H1 (cell line): ENCODE measurements around the gene PLAC1. TPM values are rescaled to one million over a fixed set of nuclear protein-coding genes. Genes with fewer than 3 reads are reported as not detected.

Experiments used
- CTCF ChIA-PET: fragments of 300-600 bp; sonication (Branson Sonifier 250); formaldehyde crosslinking; loops from one replicate; lab custom pipeline; 2021; ENCODE audit not compliant: partially characterized antibody; lab: Charles Lee
- POLR2A ChIA-PET: fragments of 300-600 bp; sonication (Branson Sonifier 250); formaldehyde crosslinking; loops from one replicate; lab custom pipeline; 2021; ENCODE audit warnings: inconsistent platforms; ENCODE audit not compliant: partially characterized antibody; lab: Charles Lee
- DNase-seq, 2 experiments: peaks; one replicate each; pipeline versions ENCODE4 v3.0.0 to v3.0.0-alpha.2; 2010 to 2022; ENCODE audit warnings: low spot score in 2 of 2, low read depth in 1 of 2, mixed read lengths in 1 of 2
- FAIRE-seq: peaks from 2 replicates; lab custom pipeline; 2011; peaks lifted over from hg19 to GRCh38; lab: Jason Lieb, UNC
- H2AFZ ChIP-seq: 2 replicates; pipeline ENCODE4 v1.8.1; 2012; ENCODE audit warnings: low read length, inconsistent platforms
- H2AK5ac ChIP-seq: 2 replicates; pipeline ENCODE4 v1.6.1; 2013; ENCODE audit warnings: low read depth, low read length
- H2BK120ac ChIP-seq: replicated peaks from 2 replicates; pipeline ENCODE3; 2013; ENCODE audit warnings: low read depth, low read length, inconsistent platforms
- H2BK12ac ChIP-seq: 2 replicates; pipeline ENCODE4 v1.6.1; 2013; ENCODE audit warnings: low read depth, low read length
- H2BK15ac ChIP-seq: 2 replicates; pipeline ENCODE4 v1.6.1; 2013; ENCODE audit warnings: low read length
- H2BK20ac ChIP-seq: 2 replicates; pipeline ENCODE4 v1.6.1; 2013; ENCODE audit warnings: low read length
- H2BK5ac ChIP-seq: 2 replicates; pipeline ENCODE4 v1.6.1; 2013; ENCODE audit warnings: low read depth, low read length
- H3K14ac ChIP-seq: 2 replicates; pipeline ENCODE4 v1.6.1; 2013; ENCODE audit warnings: inconsistent platforms; ENCODE audit not compliant: insufficient read length
- H3K18ac ChIP-seq: 2 replicates; pipeline ENCODE4 v1.6.1; 2013; ENCODE audit warnings: low read length; ENCODE audit errors: extremely low read depth
- H3K23ac ChIP-seq: 2 replicates; pipeline ENCODE4 v1.6.1; 2013; ENCODE audit warnings: inconsistent platforms; ENCODE audit not compliant: insufficient read length
- H3K23me2 ChIP-seq: 2 replicates; pipeline ENCODE4 v1.6.1; 2013; ENCODE audit warnings: low read depth, low read length
- H3K27ac ChIP-seq: 2 replicates; pipeline ENCODE4 v1.6.1; 2011; ENCODE audit warnings: low read depth, low read length, inconsistent platforms
- H3K27me3 ChIP-seq, 4 experiments: replicated peaks in 1 of 4; 1 replicate in 1 of 4; 2 replicates in 3 of 4; pipeline versions ENCODE4 v1.6.1 to v1.8.1; 2011 to 2013; ENCODE audit warnings: low read length in 3 of 4, mild to moderate bottlenecking in 3 of 4, inconsistent platforms in 2 of 4, mixed read lengths in 2 of 4, moderate library complexity in 1 of 4; ENCODE audit not compliant: control insufficient read depth in 3 of 4, insufficient read depth in 3 of 4; ENCODE audit errors: extremely low read depth in 1 of 4
- H3K36me3 ChIP-seq, 4 experiments: 2 replicates each; pipeline versions ENCODE4 v1.6.1 to v1.8.1; 2011 to 2013; ENCODE audit warnings: mild to moderate bottlenecking in 4 of 4, low read length in 3 of 4, moderate library complexity in 2 of 4, control low read depth in 1 of 4, inconsistent platforms in 1 of 4; ENCODE audit not compliant: insufficient read depth in 4 of 4, control insufficient read depth in 2 of 4
- H3K4ac ChIP-seq: replicated peaks from 2 replicates; pipeline ENCODE3; 2013; ENCODE audit warnings: low read length, low read depth, mixed read lengths, inconsistent platforms; ENCODE audit not compliant: insufficient read length
- H3K4me1 ChIP-seq, 4 experiments: replicated peaks in 1 of 4; 1 replicate in 1 of 4; 2 replicates in 3 of 4; pipeline versions ENCODE4 v1.6.1 to v1.8.1; 2011 to 2013; ENCODE audit warnings: low read length in 3 of 4, inconsistent platforms in 2 of 4, mixed read lengths in 1 of 4; ENCODE audit not compliant: insufficient read depth in 4 of 4, control insufficient read depth in 3 of 4
- H3K4me2 ChIP-seq, 2 experiments: 2 replicates each; pipeline versions ENCODE4 v1.6.1 to v1.8.1; 2011 to 2013; ENCODE audit warnings: low read depth in 2 of 2, low read length in 2 of 2, control low read depth in 1 of 2, inconsistent platforms in 1 of 2, mild to moderate bottlenecking in 1 of 2; ENCODE audit not compliant: insufficient read depth in 1 of 2
- H3K4me3 ChIP-seq, 4 experiments: fragments of 200-600, 300-600 bp in 1 of 4; sonication (generic), shearing (Covaris generic), sonication (Bioruptor Twin) in 1 of 4; 2 replicates each; pipeline versions ENCODE4 v1.5.1 to v1.8.1; 2011 to 2016; ENCODE audit warnings: low read length in 4 of 4, low read depth in 3 of 4, control low read depth in 2 of 4, inconsistent platforms in 2 of 4, mild to moderate bottlenecking in 2 of 4, mixed read lengths in 1 of 4, moderate library complexity in 1 of 4; ENCODE audit not compliant: insufficient read depth in 2 of 4; ENCODE audit errors: extremely low read depth in 1 of 4
- H3K56ac ChIP-seq: replicated peaks from 2 replicates; pipeline ENCODE3; 2013; ENCODE audit warnings: low read depth, mild to moderate bottlenecking, mixed read lengths, low read length, inconsistent platforms; ENCODE audit not compliant: insufficient read length
- H3K79me1 ChIP-seq: 2 replicates; pipeline ENCODE4 v1.6.1; 2013; ENCODE audit warnings: low read depth, low read length, control low read depth
- H3K79me2 ChIP-seq, 2 experiments: 2 replicates each; pipeline versions ENCODE4 v1.6.1 to v1.8.1; 2012 to 2013; ENCODE audit warnings: low read length in 2 of 2, mild to moderate bottlenecking in 2 of 2, inconsistent platforms in 1 of 2; ENCODE audit not compliant: insufficient read depth in 2 of 2, control insufficient read depth in 1 of 2
- H3K9ac ChIP-seq, 4 experiments: replicated peaks in 1 of 4; 1 replicate in 1 of 4; 2 replicates in 3 of 4; pipeline versions ENCODE4 v1.6.1 to v1.8.1; 2011 to 2013; ENCODE audit warnings: low read depth in 3 of 4, low read length in 3 of 4, control low read depth in 2 of 4, mild to moderate bottlenecking in 2 of 4, moderate library complexity in 2 of 4, inconsistent platforms in 1 of 4; ENCODE audit errors: extremely low read depth in 1 of 4
- H3K9me3 ChIP-seq, 2 experiments: 2 replicates each; pipeline versions ENCODE4 v1.6.1 to v1.8.1; 2012 to 2013; ENCODE audit warnings: mild to moderate bottlenecking in 2 of 2, moderate library complexity in 2 of 2, control low read depth in 1 of 2, inconsistent platforms in 1 of 2, low read depth in 1 of 2, low read length in 1 of 2, mixed read lengths in 1 of 2; ENCODE audit not compliant: insufficient read depth in 2 of 2
- H4K20me1 ChIP-seq, 2 experiments: replicated peaks in 1 of 2; 2 replicates each; pipeline versions ENCODE3 to v1.8.1; 2011 to 2013; ENCODE audit warnings: inconsistent platforms in 2 of 2, low read length in 2 of 2, mild to moderate bottlenecking in 1 of 2; ENCODE audit not compliant: insufficient read depth in 2 of 2, control insufficient read depth in 1 of 2
- H4K5ac ChIP-seq: 2 replicates; pipeline ENCODE4 v1.6.1; 2013; ENCODE audit warnings: low read length, low read depth, mixed read lengths, inconsistent platforms; ENCODE audit not compliant: insufficient read length
- H4K8ac ChIP-seq: 2 replicates; pipeline ENCODE4 v1.8.0; 2013; ENCODE audit warnings: mild to moderate bottlenecking, moderate library complexity, low read length, inconsistent platforms; ENCODE audit not compliant: insufficient read depth; ENCODE audit errors: extremely low read depth
- H4K91ac ChIP-seq: replicated peaks from 2 replicates; pipeline ENCODE3; 2013; ENCODE audit warnings: low read length, mixed read lengths, inconsistent platforms; ENCODE audit not compliant: insufficient read length
- POLR2A ChIP-seq, 2 experiments: IDR thresholded peaks; 1 replicate in 1 of 2; 2 replicates in 1 of 2; pipeline ENCODE4 v1.6.1; 2011; ENCODE audit warnings: low read depth in 2 of 2, low read length in 2 of 2, mild to moderate bottlenecking in 2 of 2; ENCODE audit errors: control extremely low read depth in 1 of 2
- RFX5 ChIP-seq: IDR thresholded peaks from 2 replicates; pipeline ENCODE4 v1.6.1; 2011; ENCODE audit warnings: low read depth, low read length, improper control_type of control experiment, borderline replicate concordance
- SUZ12 ChIP-seq: fragments of 200-600 bp; sonication (generic); IDR thresholded peaks from 2 replicates; pipeline ENCODE4 v1.6.1; 2012; ENCODE audit warnings: mild to moderate bottlenecking, inconsistent platforms, low read length, moderate library complexity, mixed read lengths
- whole genome bisulfite sequencing, 2 experiments: shearing (Covaris generic) in 1 of 2; methylation state at CpG; one replicate each; pipeline versions ENCODE4 v1.1.6 to v1.1.7; 2013 to 2015; ENCODE audit warnings: low lambda C conversion rate in 2 of 2, mixed read lengths in 2 of 2, inconsistent platforms in 1 of 2, low coverage in 1 of 2, missing lambda C conversion rate in 1 of 2; ENCODE audit not compliant: insufficient replicate concordance in 2 of 2, insufficient coverage in 1 of 2, insufficient read length in 1 of 2; ENCODE audit errors: extremely low coverage in 1 of 2, missing lambda C conversion rate in 1 of 2; 5-methylcytosine and 5-hydroxymethylcytosine counted together
- polyA plus RNA-seq, 7 experiments: library from polyadenylated mRNA; depleted of rRNA in 3 of 7; stranded (reverse) in 5 of 7; unstranded in 2 of 7; fragments of >200 nt in 5 of 7; fragments of 200-250 nt in 2 of 7; gene quantifications; 1 replicate in 5 of 7; 2 replicates in 1 of 7; 4 replicates in 1 of 7; pipeline versions ENCODE4 v1.2.1 to v1.2.3, GENCODE V29; 2011 to 2013; ENCODE audit warnings: missing spikeins in 2 of 7, mixed read lengths in 2 of 7
- total RNA-seq: library from RNA; stranded (reverse); fragmentation: NEBNext Ultra II Directional; extraction: Animal tissue kit (Norgen Biotek cat#: 25700); gene quantifications from 2 replicates; pipeline ENCODE4 v1.2.1, GENCODE V29; 2021

PLAC1 gene
- total and polyA plus RNA-seq, 2 of the 8 experiments (the other 6 are each of a cell fraction or from before 2014, with no cell fraction given) = 1.8 TPM; not detected in 1

- H4K20me1 ChIP-seq = no peaks in the 10 kb centered on the region
- no peaks in the 10 kb centered on the region for H3K9me3 ChIP-seq
- H2BK15ac ChIP-seq = no peak overlapping the region
- POLR2A ChIA-PET = no interaction called here
- peak overlapping the region; percentile 48 for H3K18ac ChIP-seq
- CTCF ChIA-PET = interaction anchor here (0.7 to 2.3 kb wide), 2 partner anchors 25 to 218 kb away, joined by 5 to 10 read pairs; no protein-coding TSS in a partner anchor
- no peak overlapping the region for H2BK5ac ChIP-seq
- peak overlapping the region in 1 of 4 experiments; percentile 40; a peak in 1 of 7 replicates for H3K9ac ChIP-seq
- no peak overlapping the region for H3K23ac ChIP-seq
- H3K79me2 ChIP-seq = no peaks in the 10 kb centered on the region
- H2AK5ac ChIP-seq = no peak overlapping the region
- 4% methylated on average over 16 of the region's 35 CpGs; no CpG with 5 or more reads in 1 of the 2 experiments for WGBS, 2 experiments
- H4K91ac ChIP-seq = no peak overlapping the region
- H3K36me3 ChIP-seq = no peaks in the 10 kb centered on the region
- H4K5ac ChIP-seq = no peak overlapping the region
- no peak for FAIRE-seq
- H3K79me1 ChIP-seq = no peaks in the 10 kb centered on the region
- peak overlapping the region; percentile 17 to 70 (median 20); a peak in 5 of 8 replicates for H3K4me3 ChIP-seq
- TF ChIP-seq SUZ12 (peak; percentile 64; the same call in 1 of the 2 replicates), POLR2A (IDR thresholded peaks at IDR 0.05; ENCODE audit: control extremely low read depth in 1 of 2, low read depth in 2 of 2, low read length in 2 of 2) (no peak), RFX5 (no peak)
- no peak overlapping the region for H2BK120ac ChIP-seq
- H2BK20ac ChIP-seq = no peak overlapping the region
- peaks cover 15% of the 10 kb centered on the region; the same call in 1 of the 2 replicates for H3K23me2 ChIP-seq
- H3K4ac ChIP-seq = no peak overlapping the region
- no peak overlapping the region for H3K14ac ChIP-seq
- H3K27ac ChIP-seq = no peak overlapping the region
- no peak for DNase-seq
- no peak overlapping the region; the same call in 1 of the 2 replicates for H4K8ac ChIP-seq
- peak overlapping the region; percentile 71 to 87 for H3K4me2 ChIP-seq
- no peak overlapping the region for H3K56ac ChIP-seq
- H2AFZ ChIP-seq = no peak overlapping the region
- H3K27me3 ChIP-seq = peaks cover 20 to 48% (median 39%) of the 10 kb centered on the region in 4 experiments; a peak in 6 of 7 replicates
- H2BK12ac ChIP-seq = no peak overlapping the region
- H3K4me1 ChIP-seq = peaks cover 2 to 23% (median 13%) of the 10 kb centered on the region in 4 experiments; a peak in 6 of 7 replicates
Observed at GRCh38 chrX:134546187-134546586, 112.1 kb downstream of the PLAC1 start.
